IMR-90 (cell line): ENCODE measurements around the gene GNB5.

Experiments
- CEBPB ChIP-seq: IDR thresholded peaks from 2 replicates; pipeline ENCODE4 v1.6.1; 2012; ENCODE audit warnings: low read depth, low read length, improper control_type of control experiment
- CTCF ChIP-seq: conservative IDR thresholded peaks from 2 replicates; pipeline ENCODE4 v1.5.1; 2012; ENCODE audit warnings: mild to moderate bottlenecking, low read depth, low read length, improper control_type of control experiment
- MAZ ChIP-seq: IDR thresholded peaks from 2 replicates; pipeline ENCODE4 v1.6.1; 2012; ENCODE audit warnings: low read depth, mild to moderate bottlenecking, low read length, improper control_type of control experiment, moderate library complexity, borderline replicate concordance
- MXI1 ChIP-seq: IDR thresholded peaks from 2 replicates; pipeline ENCODE4 v1.6.1; 2012; ENCODE audit warnings: low read depth, mild to moderate bottlenecking, low read length, moderate library complexity, borderline replicate concordance
- POLR2A ChIP-seq: IDR thresholded peaks from 2 replicates; pipeline ENCODE4 v1.6.1; 2012; ENCODE audit warnings: mild to moderate bottlenecking, low read depth, low read length
- RAD21 ChIP-seq: IDR thresholded peaks from 2 replicates; pipeline ENCODE4 v1.6.1; 2012; ENCODE audit warnings: low read length, improper control_type of control experiment
- SMC3 ChIP-seq: fragments of 150-350 bp; IDR thresholded peaks from 2 replicates; pipeline ENCODE4 v1.6.1; 2016; ENCODE audit warnings: low read depth, mild to moderate bottlenecking, antibody characterized with exemption, low read length, moderate library complexity

- TF ChIP-seq CTCF: no peak
- no peak for TF ChIP-seq CEBPB
- no peak for TF ChIP-seq MXI1
- TF ChIP-seq MAZ: no peak
- TF ChIP-seq POLR2A: no peak
- no peak for TF ChIP-seq SMC3
- no peak for TF ChIP-seq RAD21
These were observed 105.9 kb downstream of the GNB5 start for GRCh38 chr15:52085299-52085698.
